Diencephalon (tissue), 1 donor: ENCODE measurements around the gene LSR. TPM values are rescaled to one million over a fixed set of nuclear protein-coding genes. Genes with fewer than 3 reads are reported as not detected.

Experiments
- total RNA-seq: library from RNA; depleted of rRNA; stranded (reverse); fragments of >200 nt; gene quantifications from one replicate; pipeline ENCODE4 v1.2.3, GENCODE V29; 2014

The LSR gene, protein sequence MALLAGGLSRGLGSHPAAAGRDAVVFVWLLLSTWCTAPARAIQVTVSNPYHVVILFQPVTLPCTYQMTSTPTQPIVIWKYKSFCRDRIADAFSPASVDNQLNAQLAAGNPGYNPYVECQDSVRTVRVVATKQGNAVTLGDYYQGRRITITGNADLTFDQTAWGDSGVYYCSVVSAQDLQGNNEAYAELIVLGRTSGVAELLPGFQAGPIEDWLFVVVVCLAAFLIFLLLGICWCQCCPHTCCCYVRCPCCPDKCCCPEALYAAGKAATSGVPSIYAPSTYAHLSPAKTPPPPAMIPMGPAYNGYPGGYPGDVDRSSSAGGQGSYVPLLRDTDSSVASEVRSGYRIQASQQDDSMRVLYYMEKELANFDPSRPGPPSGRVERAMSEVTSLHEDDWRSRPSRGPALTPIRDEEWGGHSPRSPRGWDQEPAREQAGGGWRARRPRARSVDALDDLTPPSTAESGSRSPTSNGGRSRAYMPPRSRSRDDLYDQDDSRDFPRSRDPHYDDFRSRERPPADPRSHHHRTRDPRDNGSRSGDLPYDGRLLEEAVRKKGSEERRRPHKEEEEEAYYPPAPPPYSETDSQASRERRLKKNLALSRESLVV
- 2.5 TPM for total RNA-seq

DNA sequence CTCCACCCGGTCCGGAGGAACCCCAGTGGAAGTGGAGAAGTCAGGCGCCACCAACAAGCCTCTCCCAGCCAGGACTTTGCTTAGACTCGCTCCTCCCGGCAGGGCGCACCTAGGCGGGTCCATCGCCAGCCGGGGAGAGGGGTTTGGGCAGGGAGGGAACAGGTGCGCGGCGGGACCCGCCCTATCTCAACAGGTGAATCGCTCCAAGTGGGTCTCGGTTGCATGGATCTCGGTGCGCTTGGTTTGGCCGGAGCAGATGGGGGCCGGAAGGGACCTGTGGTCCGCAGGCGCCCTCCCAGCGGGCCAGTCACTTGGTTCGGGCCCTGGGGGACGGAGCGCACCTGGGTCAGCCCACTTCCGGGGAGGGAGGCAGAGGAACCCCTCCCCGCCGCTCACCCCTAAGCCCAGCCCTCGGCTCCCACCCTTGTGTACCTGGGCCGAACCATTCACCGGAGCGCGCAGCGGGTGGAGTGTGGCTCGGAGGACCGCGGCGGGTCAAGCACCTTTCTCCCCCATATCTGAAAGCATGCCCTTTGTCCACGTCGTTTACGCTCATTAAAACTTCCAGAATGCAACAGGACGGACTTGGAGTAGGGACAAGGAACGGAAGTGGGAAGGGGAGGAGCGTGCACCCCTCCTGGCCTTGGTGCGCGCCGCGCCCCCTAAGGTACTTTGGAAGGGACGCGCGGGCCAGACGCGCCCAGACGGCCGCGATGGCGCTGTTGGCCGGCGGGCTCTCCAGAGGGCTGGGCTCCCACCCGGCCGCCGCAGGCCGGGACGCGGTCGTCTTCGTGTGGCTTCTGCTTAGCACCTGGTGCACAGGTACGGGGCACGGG is at the start of gene LSR:
Gene LSR (plus strand): TSS at position 693 of the 836 bp plus-strand sequence. CDS start 21 bp downstream, at position 714.

DNA sequence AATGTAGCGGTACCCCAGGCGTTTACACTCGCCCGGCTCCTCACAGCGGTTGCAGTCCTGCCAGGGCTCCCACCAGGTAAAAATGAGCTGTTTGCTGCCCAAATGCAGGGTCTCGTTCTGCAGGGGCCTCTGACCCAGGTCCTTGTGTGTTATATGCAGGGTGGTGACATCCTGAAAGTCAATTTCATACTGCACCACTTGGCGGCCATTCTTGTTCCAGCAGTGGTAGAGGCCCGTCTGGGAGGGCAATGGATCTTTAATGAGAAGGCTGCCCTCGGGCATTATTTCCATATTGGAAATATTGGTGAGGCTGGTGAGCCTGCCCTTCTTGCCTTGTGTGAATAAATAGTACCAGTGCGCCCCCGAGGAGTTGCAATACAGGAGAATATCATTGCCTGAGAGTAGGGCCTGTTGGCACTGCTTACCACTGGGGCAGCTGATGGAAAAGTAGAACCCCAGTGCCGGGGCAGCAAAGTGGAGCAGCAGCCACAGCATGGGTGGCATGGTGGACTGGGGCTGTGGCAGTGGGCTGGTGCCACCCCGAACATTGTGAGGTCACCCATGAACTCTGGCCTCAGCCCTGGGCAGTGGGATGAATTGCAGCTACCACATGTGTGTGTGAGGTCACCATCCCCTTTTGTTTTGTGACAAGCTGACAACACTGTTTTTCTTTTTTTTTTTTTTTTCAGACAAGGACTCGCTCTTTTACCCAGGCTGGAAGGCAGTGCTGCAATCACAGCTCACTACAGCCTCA is 20.4 kb upstream of the LSR start, which contains the start of gene FAM187B:
Gene FAM187B (minus strand): TSS at position 563 of the 754 bp plus-strand sequence. CDS start 59 bp downstream, at position 504.

DNA sequence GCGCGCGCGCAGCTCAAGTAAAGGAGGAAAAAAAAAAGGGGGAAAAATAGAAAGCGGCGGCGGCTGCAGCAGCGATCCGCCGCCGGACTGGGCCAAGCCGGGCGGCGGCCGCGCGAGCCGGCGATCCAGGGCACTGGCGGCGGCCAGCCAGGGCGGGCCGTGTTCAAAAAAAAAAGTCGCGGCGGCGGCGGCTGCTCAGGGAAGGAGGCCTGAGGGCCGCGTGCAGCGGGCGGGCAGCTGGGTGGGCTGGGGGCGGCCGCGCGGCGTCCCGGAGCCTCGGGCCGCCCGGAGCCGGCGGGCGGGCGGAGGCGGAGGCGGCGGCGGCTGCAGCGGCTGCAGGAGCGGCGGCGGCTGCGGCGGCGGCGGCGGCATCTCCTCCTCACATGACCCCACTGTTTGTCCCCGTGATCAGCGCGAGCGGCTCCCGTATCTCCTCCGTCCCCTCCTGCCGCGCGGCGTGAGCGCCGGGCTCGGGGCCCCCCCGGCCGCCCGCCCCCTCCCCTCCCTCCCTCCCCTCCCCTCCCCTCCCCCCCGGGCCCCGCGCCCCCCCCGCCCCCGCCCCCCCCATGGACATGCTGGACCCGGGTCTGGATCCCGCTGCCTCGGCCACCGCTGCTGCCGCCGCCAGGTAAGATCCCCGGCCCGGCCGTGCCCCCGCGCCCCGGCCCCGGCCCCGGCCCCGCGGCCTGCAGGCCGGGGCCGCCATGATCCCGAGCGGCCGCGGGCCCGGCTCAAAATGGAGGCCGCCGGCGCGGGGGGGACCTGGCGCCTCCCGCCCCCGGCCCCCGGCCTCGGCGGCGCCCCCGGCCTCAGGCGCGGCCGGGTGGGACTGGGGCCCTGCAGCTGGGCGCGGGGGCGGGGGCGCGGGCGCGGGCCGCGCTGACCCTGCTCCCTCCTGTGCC is 20.0 kb downstream of the LSR start, which contains the start of gene USF2:
Gene USF2 (plus strand): TSS at position 427 of the 902 bp plus-strand sequence. CDS start 140 bp downstream, at position 567.

DNA sequence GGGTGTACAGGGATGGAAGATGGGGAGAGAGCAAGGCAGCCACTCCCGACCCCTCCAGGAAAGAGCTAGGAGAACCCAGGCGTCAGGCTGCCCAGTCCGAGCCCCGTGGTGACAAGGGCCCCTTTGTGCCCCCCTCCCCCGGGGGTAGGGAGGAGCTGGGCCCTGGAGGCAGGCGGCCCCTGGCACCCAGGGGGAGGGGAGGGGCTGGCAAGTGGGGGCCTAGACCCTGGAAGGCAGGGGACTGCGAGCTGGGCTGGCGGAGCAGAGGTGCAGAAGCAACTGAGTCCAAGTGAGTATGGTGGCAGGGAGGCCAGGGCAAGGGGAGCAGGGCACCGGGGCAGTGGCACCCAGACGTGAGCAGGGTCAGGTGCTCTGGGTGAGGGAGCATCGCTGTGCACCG is 43.1 kb downstream of the LSR start, which contains the start of gene MAG:
Gene MAG (plus strand): TSS at position 246 of the 400 bp plus-strand sequence. CDS start 3,248 bp downstream, outside the sequence.

Other genes starting within 250 kb of the LSR start
- gene GRAMD1A, start 248.7 kb upstream of the LSR start, total RNA-seq, result 47.1 TPM
- gene SCN1B, start 218.5 kb upstream of the LSR start, total RNA-seq, result 3.9 TPM
- gene HPN, start 207.3 kb upstream of the LSR start, total RNA-seq, result 0.23 TPM
- gene FXYD3, start 133.2 kb upstream of the LSR start, total RNA-seq, result not detected
- gene LGI4, start 113.9 kb upstream of the LSR start, total RNA-seq, result 15.0 TPM
- gene FXYD1, start 110.2 kb upstream of the LSR start, total RNA-seq, result 3.2 TPM
- gene FXYD7, start 105.7 kb upstream of the LSR start, total RNA-seq, result 22.1 TPM
- 0.46 TPM for gene FXYD5, start 94.3 kb upstream of the LSR start, total RNA-seq
- gene FAM187B, start 20.3 kb upstream of the LSR start, total RNA-seq, result not detected
- gene USF2, start 20.0 kb downstream of the LSR start, total RNA-seq, result 44.5 TPM
- not detected for gene HAMP, start 33.5 kb downstream of the LSR start, total RNA-seq
- 1.2 TPM for gene MAG, start 43.2 kb downstream of the LSR start, total RNA-seq
- 0.46 TPM for gene CD22, start 80.2 kb downstream of the LSR start, total RNA-seq
- gene FFAR1, start 98.9 kb downstream of the LSR start, total RNA-seq, result not detected
- 0.23 TPM for gene FFAR3, start 109.5 kb downstream of the LSR start, total RNA-seq
- not detected for gene GPR42, start 122.1 kb downstream of the LSR start, total RNA-seq
- gene FFAR2, start 199.3 kb downstream of the LSR start, total RNA-seq, result 0.23 TPM
- not detected for gene KRTDAP, start 241.5 kb downstream of the LSR start, total RNA-seq